Endodermal cell (in vitro differentiated cells): ENCODE measurements around the gene TBXAS1. TPM values are rescaled to one million over a fixed set of nuclear protein-coding genes. Genes with fewer than 3 reads are reported as not detected.

ENCODE experiments used
- DNase-seq: peaks from one replicate; pipeline ENCODE4 v3.0.0-alpha.2; 2017
- H3K27ac ChIP-seq: 2 replicates; pipeline ENCODE4 v1.5.1; 2013; ENCODE audit warnings: mild to moderate bottlenecking, low read depth, low read length, moderate library complexity
- H3K27me3 ChIP-seq: 2 replicates; pipeline ENCODE4 v1.6.1; 2013; ENCODE audit warnings: mild to moderate bottlenecking, low read length, moderate library complexity; ENCODE audit not compliant: insufficient read depth, control insufficient read depth, poor library complexity, severe bottlenecking
- H3K36me3 ChIP-seq: 2 replicates; pipeline ENCODE4 v1.7.0; 2013; ENCODE audit warnings: mild to moderate bottlenecking, low read length, moderate library complexity; ENCODE audit not compliant: control insufficient read depth, insufficient read depth
- H3K4me1 ChIP-seq: one replicate; pipeline ENCODE4 v1.7.0; 2013; ENCODE audit warnings: low read length; ENCODE audit not compliant: control insufficient read depth, insufficient read depth
- H3K4me3 ChIP-seq: 2 replicates; pipeline ENCODE4 v1.5.1; 2013; ENCODE audit warnings: mild to moderate bottlenecking, low read length, moderate library complexity
- H3K9ac ChIP-seq: 2 replicates; pipeline ENCODE4 v1.6.1; 2013; ENCODE audit warnings: mild to moderate bottlenecking, low read length, moderate library complexity; ENCODE audit not compliant: poor library complexity, severe bottlenecking; ENCODE audit errors: extremely low read depth
- H3K9me3 ChIP-seq: 2 replicates; pipeline ENCODE4 v1.6.1; 2013; ENCODE audit warnings: mild to moderate bottlenecking, low read length, moderate library complexity; ENCODE audit not compliant: control insufficient read depth
- H3K27ac Mint-ChIP-seq: 2 replicates; pipeline ENCODE4 v1.8.0; 2020; ENCODE audit warnings: mixed read lengths
- H3K27me3 Mint-ChIP-seq: 2 replicates; pipeline ENCODE4 v1.8.0; 2021; ENCODE audit warnings: mild to moderate bottlenecking, mixed read lengths; ENCODE audit not compliant: insufficient read depth
- H3K36me3 Mint-ChIP-seq: 2 replicates; pipeline ENCODE4 v1.8.0; 2020; ENCODE audit warnings: low read depth, mixed read lengths
- H3K4me1 Mint-ChIP-seq: 2 replicates; pipeline ENCODE4 v1.8.0; 2020; ENCODE audit warnings: mixed read lengths
- H3K4me3 Mint-ChIP-seq: 2 replicates; pipeline ENCODE4 v1.8.0; 2020; ENCODE audit warnings: mild to moderate bottlenecking, moderate library complexity, mixed read lengths
- H3K9me3 Mint-ChIP-seq: 2 replicates; pipeline ENCODE4 v1.8.0; 2020; ENCODE audit warnings: mild to moderate bottlenecking, mixed read lengths
- CTCF ChIP-seq: fragments of 200-600 bp; sonication (generic); conservative IDR thresholded peaks from 2 replicates; pipeline ENCODE4 v1.5.0; 2021; ENCODE audit warnings: antibody characterized with exemption, mild to moderate bottlenecking
- WGBS, 2 experiments: methylation state at CpG; one replicate each; pipeline versions ENCODE4 v1.1.5 to v1.1.7; 2013; ENCODE audit warnings: missing lambda C conversion rate in 2 of 2, mixed read lengths in 1 of 2; ENCODE audit not compliant: insufficient coverage in 1 of 2, insufficient read length in 1 of 2; 5-methylcytosine and 5-hydroxymethylcytosine counted together
- total RNA-seq, 2 donors: library from RNA; stranded (reverse); fragmentation: NEBNext Ultra II Directional in 1 of 2; extraction: Animal tissue kit (Norgen Biotek cat#: 25700) in 1 of 2; gene quantifications; 2 replicates in 1 of 2; 3 replicates in 1 of 2; pipeline ENCODE4 v1.2.1, GENCODE V29; 2021

TBXAS1 gene
- total RNA-seq, 2 donors from 2014 or later, result 7.6 to 13.5 TPM

- H3K4me3 ChIP-seq, result no peak overlapping the region
- H3K4me1 ChIP-seq, result no peaks in the 10 kb centered on the region
- WGBS, 2 experiments, result 97% methylated on average over 2 of the region's 2 CpGs; no CpG with 5 or more reads in 1 of the 2 experiments
- no peak overlapping the region for H3K9ac ChIP-seq
- no peak for DNase-seq
- no peaks in the 10 kb centered on the region for H3K27me3 ChIP-seq
- Mint-ChIP-seq H3K36me3 (no peaks in the 10 kb centered on the region), H3K27ac (no peak overlapping the region), H3K27me3 (peaks cover 4% of the 10 kb centered on the region), H3K4me3 (no peak overlapping the region), H3K9me3 (no peaks in the 10 kb centered on the region), H3K4me1 (no peaks in the 10 kb centered on the region)
- no peaks in the 10 kb centered on the region for H3K36me3 ChIP-seq
- TF ChIP-seq CTCF, result no peak
- no peak overlapping the region for H3K27ac ChIP-seq
- H3K9me3 ChIP-seq, result no peaks in the 10 kb centered on the region
Measured at GRCh38 chr7:140055833-140056232, 226.8 kb downstream of the TBXAS1 start.

GRCh38 chr7:140056431-140057142 is 227.5 kb downstream of the TBXAS1 start:
- Histone ChIP-seq H3K36me3 (no peaks in the 10 kb centered on the region), H3K27me3 (peaks cover 5% of the 10 kb centered on the region), H3K4me3 (no peak overlapping the region), H3K9me3 (no peaks in the 10 kb centered on the region), H3K27ac (no peak overlapping the region), H3K9ac (no peak overlapping the region), H3K4me1 (no peaks in the 10 kb centered on the region)
- no peak for DNase-seq
- Mint-ChIP-seq H3K4me1 (no peaks in the 10 kb centered on the region), H3K36me3 (no peaks in the 10 kb centered on the region), H3K27ac (no peak overlapping the region), H3K9me3 (peaks cover 2% of the 10 kb centered on the region), H3K4me3 (no peak overlapping the region), H3K27me3 (peaks cover 11% of the 10 kb centered on the region)
- 83 to 91% methylated on average over 3 to 5 of the region's 5 CpGs for WGBS, 2 experiments
- no peak for TF ChIP-seq CTCF

- H3K4me1 Mint-ChIP-seq, result no peaks in the 10 kb centered on the region
- peaks cover 2% of the 10 kb centered on the region for H3K9me3 Mint-ChIP-seq
- WGBS, 2 experiments, result 89% methylated on average over 3 of the region's 3 CpGs; no CpG with 5 or more reads in 1 of the 2 experiments
- Histone ChIP-seq H3K27ac (no peak overlapping the region), H3K4me1 (no peaks in the 10 kb centered on the region), H3K4me3 (no peak overlapping the region), H3K36me3 (no peaks in the 10 kb centered on the region), H3K9me3 (no peaks in the 10 kb centered on the region), H3K27me3 (peaks cover 11% of the 10 kb centered on the region), H3K9ac (no peak overlapping the region)
- no peaks in the 10 kb centered on the region for H3K36me3 Mint-ChIP-seq
- H3K4me3 Mint-ChIP-seq, result no peak overlapping the region
- no peak for TF ChIP-seq CTCF
- no peak for DNase-seq
- peaks cover 17% of the 10 kb centered on the region for H3K27me3 Mint-ChIP-seq
- no peak overlapping the region for H3K27ac Mint-ChIP-seq
Measured at GRCh38 chr7:140057143-140057535, 228.1 kb downstream of the TBXAS1 start.
